IMR-90 (cell line): ENCODE data around the gene NEK9. TPM values are rescaled to one million over a fixed set of nuclear protein-coding genes. Genes with fewer than 3 reads are reported as not detected.

Experiments used
- ATAC-seq: fragments of 200-7000 bp; cut with Tn5 transposase; 2 replicates; pipeline ENCODE4 v1.9.1; 2020; ENCODE audit warnings: low read depth, mild to moderate bottlenecking, moderate library complexity
- BruUV-seq: library from RNA; stranded (reverse); fragments of 400-500 nt; replicated peaks from 2 replicates; lab custom pipeline; 2021; lab: Mats Ljungman, UMichigan
- CTCF ChIA-PET: fragments of 300-600 bp; formaldehyde crosslinking; extraction: SDS; loops from one replicate; lab custom pipeline; 2021; ENCODE audit warnings: antibody characterized with exemption; lab: Yijun Ruan, JAX
- POLR2A ChIA-PET: fragments of 300-600 bp; sonication (Branson Sonifier 250); formaldehyde crosslinking; loops from one replicate; lab custom pipeline; 2022; ENCODE audit warnings: antibody characterized with exemption; ENCODE audit not compliant: unreplicated experiment; lab: Charles Lee
- DNase-seq: peaks from one replicate; pipeline ENCODE4 v3.0.0; 2013
- H2AFZ ChIP-seq: replicated peaks from 2 replicates; pipeline ENCODE3; 2013; ENCODE audit warnings: low read length, mild to moderate bottlenecking; ENCODE audit not compliant: poor library complexity
- H2AK5ac ChIP-seq: 2 replicates; pipeline ENCODE4 v1.6.1; 2013; ENCODE audit warnings: low read depth, low read length, inconsistent platforms
- H2AK9ac ChIP-seq: replicated peaks from 2 replicates; pipeline ENCODE3; 2013; ENCODE audit warnings: mild to moderate bottlenecking, low read depth, low read length, moderate library complexity; ENCODE audit not compliant: poor library complexity
- H2BK120ac ChIP-seq: 2 replicates; pipeline ENCODE4 v1.6.1; 2013; ENCODE audit warnings: low read depth, low read length, inconsistent platforms
- H2BK15ac ChIP-seq: 3 replicates; pipeline ENCODE4 v1.6.1; 2013; ENCODE audit warnings: low read depth, low read length, inconsistent platforms
- H2BK20ac ChIP-seq: 2 replicates; pipeline ENCODE4 v1.6.1; 2013; ENCODE audit warnings: low read depth, mild to moderate bottlenecking, inconsistent platforms, low read length, moderate library complexity
- H2BK5ac ChIP-seq: 2 replicates; pipeline ENCODE4 v1.6.1; 2013; ENCODE audit warnings: mild to moderate bottlenecking, low read depth, low read length, inconsistent platforms; ENCODE audit not compliant: poor library complexity, severe bottlenecking
- H3K14ac ChIP-seq: replicated peaks from 2 replicates; pipeline ENCODE4 v1.6.1; 2013; ENCODE audit warnings: low read depth, low read length, inconsistent platforms
- H3K18ac ChIP-seq: 2 replicates; pipeline ENCODE4 v1.6.1; 2013; ENCODE audit warnings: low read depth, low read length, control low read depth
- H3K23ac ChIP-seq: 2 replicates; pipeline ENCODE4 v1.6.1; 2013; ENCODE audit warnings: low read depth, low read length, inconsistent platforms
- H3K27ac ChIP-seq: 2 replicates; pipeline ENCODE4 v1.5.1; 2013; ENCODE audit warnings: mild to moderate bottlenecking, control low read depth, low read length; ENCODE audit not compliant: insufficient read depth
- H3K27me3 ChIP-seq: 2 replicates; pipeline ENCODE4 v1.6.1; 2013; ENCODE audit warnings: low read length; ENCODE audit not compliant: control insufficient read depth, insufficient read depth
- H3K36me3 ChIP-seq: 2 replicates; pipeline ENCODE4 v1.6.1; 2013; ENCODE audit warnings: low read length, mixed read lengths; ENCODE audit not compliant: control insufficient read depth, insufficient read depth
- H3K4ac ChIP-seq: 2 replicates; pipeline ENCODE4 v1.6.1; 2013; ENCODE audit warnings: low read depth, low read length, inconsistent platforms
- H3K4me1 ChIP-seq: 2 replicates; pipeline ENCODE4 v1.6.1; 2013; ENCODE audit warnings: low read length, mixed read lengths; ENCODE audit not compliant: control insufficient read depth, insufficient read depth
- H3K4me2 ChIP-seq: 2 replicates; pipeline ENCODE4 v1.6.1; 2013; ENCODE audit warnings: low read depth, mild to moderate bottlenecking, control low read depth, low read length, moderate library complexity
- H3K4me3 ChIP-seq: 2 replicates; pipeline ENCODE4 v1.5.1; 2013; ENCODE audit warnings: low read depth, mild to moderate bottlenecking, control low read depth, low read length, moderate library complexity; ENCODE audit not compliant: insufficient read depth
- H3K56ac ChIP-seq: 2 replicates; pipeline ENCODE4 v1.6.1; 2013; ENCODE audit warnings: low read length, inconsistent platforms; ENCODE audit not compliant: insufficient read depth; ENCODE audit errors: extremely low read depth
- H3K79me1 ChIP-seq, 2 experiments: 2 replicates each; pipeline ENCODE4 v1.6.1; 2013; ENCODE audit warnings: low read length in 2 of 2, inconsistent platforms in 1 of 2, low read depth in 1 of 2
- H3K9ac ChIP-seq: 2 replicates; pipeline ENCODE4 v1.6.1; 2013; ENCODE audit warnings: low read depth, low read length, control low read depth
- H3K9me1 ChIP-seq: 2 replicates; pipeline ENCODE4 v1.6.1; 2013; ENCODE audit warnings: low read length, inconsistent platforms; ENCODE audit not compliant: insufficient read depth
- H3K9me3 ChIP-seq: 2 replicates; pipeline ENCODE4 v1.6.1; 2013; ENCODE audit warnings: low read length; ENCODE audit not compliant: control insufficient read depth, insufficient read depth
- H4K20me1 ChIP-seq: 2 replicates; pipeline ENCODE4 v1.6.1; 2013; ENCODE audit warnings: low read length, inconsistent platforms; ENCODE audit not compliant: insufficient read depth
- H4K5ac ChIP-seq: 2 replicates; pipeline ENCODE4 v1.6.1; 2013; ENCODE audit warnings: mild to moderate bottlenecking, low read depth, low read length, control low read depth
- H4K8ac ChIP-seq, 2 experiments: 2 replicates each; pipeline ENCODE4 v1.6.1; 2013; ENCODE audit warnings: low read depth in 2 of 2, low read length in 2 of 2, control low read depth in 1 of 2, inconsistent platforms in 1 of 2
- H4K91ac ChIP-seq: 2 replicates; pipeline ENCODE4 v1.6.1; 2013; ENCODE audit warnings: low read depth, low read length, inconsistent platforms; ENCODE audit not compliant: insufficient read depth
- WGBS, 2 experiments: methylation state at CpG; one replicate each; pipeline versions ENCODE4 v1.1.5 to v1.1.7; 2013; ENCODE audit warnings: missing lambda C conversion rate in 2 of 2; ENCODE audit not compliant: insufficient read length in 1 of 2; ENCODE audit errors: extremely low coverage in 2 of 2; 5-methylcytosine and 5-hydroxymethylcytosine counted together
- dilution Hi-C: fragments of 300-500 bp; cut with HindIII; formaldehyde crosslinking; loops from one replicate; pipeline ENCODE4 v1.14.3; 2018; ENCODE audit warnings: low sequenced_read_pairs; ENCODE audit not compliant: unreplicated experiment
- in situ Hi-C: fragments of 300-500 bp; cut with MboI; formaldehyde crosslinking; loops from 3 replicates; pipeline ENCODE4 v1.14.3; 2019; ENCODE audit warnings: low sequenced_read_pairs, inconsistent platforms, mixed read lengths
- intact Hi-C: fragments of 100-400 bp; cut with micrococcal nuclease; formaldehyde crosslinking; loops from 2 replicates; pipeline ENCODE4 v1.10.0; 2022
- polyA plus RNA-seq, 3 experiments: library from polyadenylated mRNA; depleted of rRNA; stranded (reverse); fragments of >200 nt; gene quantifications; 2 replicates each; pipeline ENCODE4 v1.2.3, GENCODE V29; 2012; ENCODE audit warnings: low replicate concordance in 1 of 3
- total RNA-seq: library from RNA; depleted of rRNA; stranded (reverse); fragments of >200 nt; gene quantifications from 2 replicates; pipeline ENCODE4 v1.2.3, GENCODE V29; 2012
- TF ChIP-seq, protein P1 (sequence below): conservative IDR thresholded peaks from 2 replicates; pipeline ENCODE4 v1.5.1; 2012; ENCODE audit warnings: mild to moderate bottlenecking, low read depth, low read length, improper control_type of control experiment

NEK9 gene
- total and polyA plus RNA-seq, 2 of the 4 experiments (the other 2 are of a cell fraction): 22.9 to 23.2 TPM

GRCh38 chr14:75044322-75044721 lies 82.5 kb downstream of the NEK9 start:
- ChIA-PET POLR2A (interaction anchor here (0.7 kb wide), 1 partner anchor 508 kb away, joined by 3 read pairs; no protein-coding TSS in a partner anchor), CTCF (no interaction called here)
- H3K9ac ChIP-seq: no peak overlapping the region
- peak overlapping the region; percentile 2; the same call in 1 of the 2 replicates for H3K4me2 ChIP-seq
- H3K27me3 ChIP-seq: no peaks in the 10 kb centered on the region
- H4K91ac ChIP-seq: no peak overlapping the region
- no peak overlapping the region for H2AK5ac ChIP-seq
- H2BK15ac ChIP-seq: no peak overlapping the region
- no TSS peak for BruUV-seq
- H3K14ac ChIP-seq: no peak overlapping the region
- H2AFZ ChIP-seq: no peak overlapping the region
- intact Hi-C loops (no loop called here), in situ Hi-C loops (no loop called here), dilution Hi-C loops (no loop called here)
- no peak overlapping the region for H3K18ac ChIP-seq
- no peak overlapping the region for H2BK20ac ChIP-seq
- peaks cover 9 to 28% of the 10 kb centered on the region in 2 experiments; a peak in 2 of 4 replicates for H3K79me1 ChIP-seq
- H3K4ac ChIP-seq: no peak overlapping the region
- DNase-seq (peak; percentile 86), ATAC-seq (peak; percentile 51)
- TF ChIP-seq, protein P1, sequence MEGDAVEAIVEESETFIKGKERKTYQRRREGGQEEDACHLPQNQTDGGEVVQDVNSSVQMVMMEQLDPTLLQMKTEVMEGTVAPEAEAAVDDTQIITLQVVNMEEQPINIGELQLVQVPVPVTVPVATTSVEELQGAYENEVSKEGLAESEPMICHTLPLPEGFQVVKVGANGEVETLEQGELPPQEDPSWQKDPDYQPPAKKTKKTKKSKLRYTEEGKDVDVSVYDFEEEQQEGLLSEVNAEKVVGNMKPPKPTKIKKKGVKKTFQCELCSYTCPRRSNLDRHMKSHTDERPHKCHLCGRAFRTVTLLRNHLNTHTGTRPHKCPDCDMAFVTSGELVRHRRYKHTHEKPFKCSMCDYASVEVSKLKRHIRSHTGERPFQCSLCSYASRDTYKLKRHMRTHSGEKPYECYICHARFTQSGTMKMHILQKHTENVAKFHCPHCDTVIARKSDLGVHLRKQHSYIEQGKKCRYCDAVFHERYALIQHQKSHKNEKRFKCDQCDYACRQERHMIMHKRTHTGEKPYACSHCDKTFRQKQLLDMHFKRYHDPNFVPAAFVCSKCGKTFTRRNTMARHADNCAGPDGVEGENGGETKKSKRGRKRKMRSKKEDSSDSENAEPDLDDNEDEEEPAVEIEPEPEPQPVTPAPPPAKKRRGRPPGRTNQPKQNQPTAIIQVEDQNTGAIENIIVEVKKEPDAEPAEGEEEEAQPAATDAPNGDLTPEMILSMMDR: no peak
- no peaks in the 10 kb centered on the region for H3K9me3 ChIP-seq
- H2BK120ac ChIP-seq: no peak overlapping the region
- peaks cover 16% of the 10 kb centered on the region for H3K9me1 ChIP-seq
- H4K8ac ChIP-seq: no peak overlapping the region; a peak in 1 of 4 replicates
- no peak overlapping the region for H3K27ac ChIP-seq
- no peaks in the 10 kb centered on the region for H3K36me3 ChIP-seq
- H3K4me1 ChIP-seq: peaks cover 15% of the 10 kb centered on the region
- H3K56ac ChIP-seq: no peak overlapping the region
- H4K5ac ChIP-seq: no peak overlapping the region
- H3K4me3 ChIP-seq: no peak overlapping the region
- WGBS, 2 experiments: no CpG with 5 or more reads among the region's 2 CpGs
- H3K23ac ChIP-seq: no peak overlapping the region; the same call in 1 of the 2 replicates
- H4K20me1 ChIP-seq: no peaks in the 10 kb centered on the region
- H2AK9ac ChIP-seq: no peak overlapping the region
- H2BK5ac ChIP-seq: peak overlapping the region; percentile 3
